GM19324 (cell line): ENCODE data around the gene SBF1.
"Not testable (repeated sequence)": the region's sequence is repeated elsewhere in the genome, so short reads cannot be mapped to it uniquely, and the experiment has no call there.

ENCODE experiments used
- ATAC-seq: cut with Tn5 transposase; IDR thresholded peaks from one replicate; pipeline ENCODE4 v1.9.1; 2021; ENCODE audit warnings: mild to moderate bottlenecking, moderate library complexity; ENCODE audit not compliant: unreplicated experiment, low FRiP score

The SBF1 gene

DNA sequence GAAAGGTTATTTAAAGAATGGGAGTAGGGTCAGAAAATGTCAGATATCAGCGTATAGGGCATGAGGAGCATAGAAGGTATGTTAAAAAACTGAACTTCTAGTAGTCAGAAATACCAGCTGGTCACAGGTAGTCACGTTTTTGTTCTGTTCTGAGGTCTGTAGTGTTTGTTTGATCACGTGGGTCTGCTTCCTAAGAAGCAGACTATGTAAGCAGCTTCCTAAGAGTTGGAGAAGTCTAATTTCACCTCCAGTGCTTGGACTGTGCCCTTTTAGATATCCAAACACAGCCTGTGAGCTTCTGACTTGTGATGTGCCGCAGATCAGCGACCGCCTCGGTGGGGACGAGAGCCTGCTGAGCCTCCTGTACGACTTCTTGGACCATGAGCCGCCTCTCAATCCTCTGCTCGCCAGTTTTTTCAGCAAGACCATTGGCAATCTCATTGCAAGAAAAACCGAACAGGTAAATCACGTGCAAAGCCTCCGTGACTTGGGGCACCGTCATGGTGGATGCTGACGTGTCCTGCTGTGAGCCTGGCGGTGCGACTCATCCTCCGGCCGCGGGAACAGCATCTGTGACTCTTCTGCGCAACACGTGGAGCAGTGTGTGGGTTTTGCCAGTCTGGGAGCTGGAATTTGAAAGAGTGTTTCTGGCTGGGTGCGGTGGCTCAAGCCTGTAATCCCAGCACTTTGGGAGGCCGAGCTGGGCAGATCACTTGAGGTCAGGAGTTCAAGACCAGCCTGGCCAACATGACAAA lies 68.2 kb downstream of the SBF1 start:
- ATAC-seq: no peak

DNA sequence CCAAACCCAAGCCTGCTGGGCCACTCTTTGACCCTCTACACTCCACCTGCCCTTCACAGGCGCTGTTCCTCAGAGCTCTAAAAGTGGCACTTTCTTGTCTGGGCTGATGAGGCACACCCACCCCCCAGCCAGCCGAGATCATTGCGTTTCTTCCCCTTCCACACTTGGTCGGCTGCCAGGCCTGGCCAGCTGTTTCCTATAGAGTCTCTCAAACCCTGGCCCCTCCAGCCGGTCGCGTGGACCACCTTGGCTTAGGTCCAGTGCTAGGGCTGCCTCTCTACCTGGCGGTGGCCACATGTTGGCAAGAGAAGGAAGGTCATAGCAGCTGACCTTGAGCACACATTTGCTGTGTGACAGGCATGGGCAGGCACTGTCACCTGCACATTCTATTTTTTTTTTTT lies 71.1 kb downstream of the SBF1 start:
- ATAC-seq: no peak

DNA sequence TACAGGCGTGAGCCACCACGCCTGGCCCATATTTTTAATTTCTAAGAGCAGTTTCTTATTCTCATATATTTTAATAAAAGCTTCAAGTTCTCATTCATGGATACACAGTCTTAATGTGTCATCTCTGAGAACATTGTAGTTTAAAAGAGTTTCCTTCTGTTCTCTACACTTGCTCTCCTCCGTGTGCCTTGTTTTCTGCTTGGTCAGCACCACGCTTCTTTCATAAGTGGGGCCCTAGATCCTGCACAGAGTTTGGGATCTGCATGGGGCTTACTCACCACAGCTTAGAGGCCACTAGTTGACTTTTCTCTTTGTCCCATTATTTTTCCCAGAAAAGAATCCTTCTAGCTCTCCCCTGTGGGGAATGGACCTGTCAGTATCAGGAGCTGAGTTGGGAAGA lies 72.9 kb downstream of the SBF1 start:
- ATAC-seq: no peak

DNA sequence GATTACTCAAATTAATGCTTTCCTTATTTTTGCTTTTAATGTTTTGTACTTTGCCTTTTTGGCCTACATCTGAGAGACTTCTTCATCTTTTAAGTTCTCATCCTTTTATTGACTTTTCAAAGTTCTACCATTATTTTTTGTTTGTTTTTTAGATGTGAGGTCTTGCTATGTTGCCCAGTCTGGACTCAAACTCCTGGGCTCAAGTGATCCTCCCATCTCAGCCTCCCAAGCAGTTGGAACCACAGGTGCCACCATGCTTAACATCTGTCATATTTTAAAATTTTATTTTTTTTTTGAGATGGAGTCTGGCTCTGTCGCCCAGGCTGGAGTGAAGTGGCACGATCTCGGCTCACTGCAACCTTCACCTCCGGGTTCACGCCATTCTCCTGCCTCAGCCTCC lies 73.9 kb downstream of the SBF1 start:
- no peak for ATAC-seq

DNA sequence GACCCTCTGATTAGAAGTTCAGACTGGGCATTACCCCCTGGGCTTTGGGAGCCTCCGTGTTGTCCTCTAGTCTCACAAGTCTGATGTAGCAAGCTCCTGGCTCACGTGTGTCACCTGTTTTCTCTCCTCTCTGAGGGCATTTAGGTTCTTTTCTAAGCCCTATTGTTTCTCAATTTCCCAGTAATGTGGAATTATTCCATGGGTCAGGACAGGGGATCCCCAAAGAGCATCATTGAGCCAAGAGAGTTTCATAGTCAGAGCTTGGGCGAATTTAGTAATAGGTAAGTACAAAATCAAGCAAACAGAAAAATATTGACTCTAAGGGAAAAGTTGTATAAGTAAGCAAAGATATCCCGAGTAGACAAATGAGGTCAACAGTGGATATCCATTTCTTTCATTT lies 74.4 kb downstream of the SBF1 start:
- ATAC-seq: no peak

DNA sequence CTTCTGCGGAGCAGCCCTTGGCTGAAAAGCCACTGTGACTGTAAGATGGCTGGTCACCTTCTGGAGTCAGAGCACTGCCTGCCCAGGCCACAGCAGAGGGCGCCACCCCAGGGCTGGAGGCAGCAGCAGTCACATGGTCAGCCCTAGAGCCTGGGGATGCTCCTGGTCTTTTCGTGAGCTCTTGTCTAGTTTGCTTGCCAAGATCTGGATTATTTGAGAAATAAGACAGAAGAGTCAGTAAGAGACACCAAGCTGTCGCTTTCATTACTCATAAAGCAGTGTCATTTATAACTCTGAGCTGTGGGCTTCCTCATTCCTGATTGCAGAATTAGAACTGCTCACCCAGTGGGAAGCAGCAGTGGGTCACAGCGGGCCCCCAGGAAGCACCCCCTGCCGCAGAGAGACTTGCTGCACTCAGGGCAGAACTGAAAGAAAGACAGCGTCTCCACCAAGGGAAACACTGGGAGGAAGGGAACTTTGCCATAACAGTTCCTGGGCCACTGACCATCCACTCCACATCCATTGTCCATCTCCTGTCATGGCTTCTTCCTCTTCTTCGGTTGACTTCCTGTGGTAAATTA lies 75.0 kb downstream of the SBF1 start:
- ATAC-seq: no peak

DNA sequence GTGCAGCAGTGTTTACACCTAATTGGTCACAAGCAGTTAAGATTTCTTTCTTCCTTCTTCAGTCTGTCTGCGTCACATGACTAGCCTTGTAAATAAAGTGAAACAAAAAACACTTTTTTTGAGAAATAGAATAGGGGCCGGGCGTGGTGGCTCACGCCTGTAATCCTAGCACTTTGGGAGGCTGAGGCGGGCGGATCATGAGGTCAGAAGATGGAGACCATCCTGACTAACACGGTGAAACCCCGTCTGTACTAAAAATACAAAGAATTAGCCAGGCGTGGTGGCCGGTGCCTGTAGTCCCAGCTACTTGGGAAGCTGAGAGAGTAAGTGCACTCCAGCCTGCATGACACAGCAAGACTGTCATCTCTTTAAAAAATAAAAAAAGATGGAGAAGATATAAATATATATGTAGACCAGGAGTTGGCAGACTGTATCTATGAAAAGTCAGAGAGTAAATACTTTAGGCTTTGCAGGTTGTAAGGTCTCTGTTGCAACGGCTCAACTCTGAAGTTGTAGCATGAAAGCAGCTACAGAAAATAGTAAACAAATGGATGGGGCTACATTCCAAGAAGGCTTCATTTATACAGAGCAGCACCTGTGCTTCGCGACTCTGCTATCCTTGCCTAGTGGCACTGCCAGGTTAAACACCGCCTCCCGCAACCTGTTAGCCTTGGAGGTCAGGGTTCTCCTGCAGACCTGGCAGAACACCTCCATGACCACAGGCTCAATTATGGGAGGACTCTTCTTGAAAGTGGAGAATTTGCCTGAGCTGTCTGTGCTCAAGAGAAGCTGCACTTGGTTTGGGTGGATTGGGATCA lies 75.8 kb downstream of the SBF1 start:
- no peak for ATAC-seq

DNA sequence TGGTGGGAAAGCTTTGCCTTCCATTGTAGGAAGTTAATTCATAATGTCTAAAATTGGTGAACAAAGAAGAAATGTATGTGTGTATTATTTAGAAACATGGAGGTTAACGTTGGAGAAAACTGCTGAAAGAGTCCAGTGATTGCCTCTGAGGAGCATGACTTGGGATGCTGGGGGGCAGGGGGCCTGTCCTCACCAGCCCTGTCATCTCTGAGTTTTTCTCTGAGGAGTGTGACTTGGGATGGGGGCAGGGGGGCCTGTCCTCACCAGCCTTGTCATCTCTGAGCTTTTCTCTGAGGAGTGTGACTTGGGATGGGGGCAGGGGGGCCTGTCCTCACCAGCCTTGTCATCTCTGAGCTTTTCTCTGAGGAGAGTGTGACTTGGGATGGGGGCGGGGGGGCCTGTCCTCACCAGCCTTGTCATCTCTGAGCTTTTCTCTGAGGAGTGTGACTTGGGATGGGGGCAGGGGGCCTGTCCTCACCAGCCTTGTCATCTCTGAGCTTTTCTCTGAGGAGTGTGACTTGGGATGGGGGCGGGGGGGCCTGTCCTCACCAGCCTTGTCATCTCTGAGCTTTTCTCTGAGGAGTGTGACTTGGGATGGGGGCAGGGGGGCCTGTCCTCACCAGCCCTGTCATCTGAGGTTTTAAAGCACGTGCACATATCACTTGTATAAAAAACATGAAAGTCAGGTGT lies 77.3 kb downstream of the SBF1 start:
- ATAC-seq: not testable (repeated sequence)

DNA sequence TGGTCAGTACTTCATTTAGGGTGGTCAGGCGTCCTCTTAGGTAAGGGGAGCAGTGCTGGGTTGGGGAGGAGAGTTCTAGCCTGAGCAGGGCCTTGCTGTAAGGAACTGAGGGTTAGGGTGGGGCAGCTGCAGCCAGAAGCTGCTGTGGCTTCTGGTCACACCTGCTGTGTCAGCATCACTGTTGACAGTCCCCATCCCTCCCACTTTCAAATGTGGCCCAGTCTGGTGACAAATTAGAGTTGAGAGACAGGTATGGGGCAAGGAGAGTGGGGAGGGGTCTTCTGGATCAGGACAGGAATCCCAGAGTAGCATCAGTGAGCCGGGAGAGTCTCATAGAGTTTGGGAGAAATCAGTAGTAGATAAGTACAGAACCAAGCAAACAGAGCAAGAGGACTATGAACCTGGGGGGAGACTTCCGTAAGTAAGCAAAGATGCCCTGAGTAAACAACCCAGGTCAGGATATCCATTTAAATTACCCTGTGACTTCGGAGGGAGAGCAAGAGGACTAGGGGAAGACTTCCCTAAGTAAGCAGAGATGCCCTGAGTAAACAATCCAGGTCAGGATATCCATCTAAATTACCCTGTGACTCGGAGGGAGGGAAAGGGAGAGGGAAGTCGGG lies 78.0 kb downstream of the SBF1 start:
- no peak for ATAC-seq
